GM21390 (cell line): ENCODE measurements around the gene CRYGA.
"Not testable (repeated sequence)": the region's sequence is repeated elsewhere in the genome, so short reads cannot be mapped to it uniquely, and the experiment has no call there.

Experiments used
- ATAC-seq: cut with Tn5 transposase; IDR thresholded peaks from one replicate; pipeline ENCODE4 v1.9.1; 2021; ENCODE audit not compliant: unreplicated experiment

The CRYGA gene

DNA sequence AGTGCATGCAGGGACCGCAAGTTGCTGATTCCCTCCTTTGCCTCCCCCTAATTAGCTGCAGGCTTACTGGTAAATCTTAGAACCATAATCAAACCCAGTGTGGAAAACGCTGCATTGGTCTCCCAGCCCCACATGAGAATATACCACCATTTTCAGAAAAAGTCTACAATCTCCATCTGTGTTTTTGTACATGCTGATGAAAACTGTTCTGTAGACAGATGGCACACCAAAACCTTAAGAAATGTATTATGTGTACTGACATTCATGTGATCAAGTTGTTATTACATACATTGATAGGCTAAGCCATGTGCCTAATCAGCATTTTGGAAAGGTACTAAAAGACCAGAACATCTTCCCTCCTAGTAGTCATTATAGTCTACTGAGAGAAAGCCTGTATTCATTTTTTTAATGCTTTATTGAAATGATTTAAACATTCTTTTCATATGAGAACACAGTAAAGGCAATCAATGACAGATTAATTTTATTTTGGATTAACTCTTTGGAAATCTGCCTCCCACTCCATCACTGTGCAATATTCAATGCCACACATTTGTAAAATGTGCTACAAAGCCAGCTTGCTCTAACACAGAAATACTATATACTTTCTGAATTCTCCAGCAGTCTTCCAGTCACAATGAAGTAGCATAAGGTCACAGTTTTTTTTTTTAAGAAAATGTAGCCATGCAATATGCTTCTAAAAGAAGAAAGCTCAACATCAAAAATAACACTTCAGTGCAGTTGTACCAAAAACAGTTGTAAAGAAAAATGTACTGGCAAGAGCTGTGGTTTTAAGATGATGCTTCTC, 1.8 kb upstream of the CRYGA start:
- no peak for ATAC-seq

DNA sequence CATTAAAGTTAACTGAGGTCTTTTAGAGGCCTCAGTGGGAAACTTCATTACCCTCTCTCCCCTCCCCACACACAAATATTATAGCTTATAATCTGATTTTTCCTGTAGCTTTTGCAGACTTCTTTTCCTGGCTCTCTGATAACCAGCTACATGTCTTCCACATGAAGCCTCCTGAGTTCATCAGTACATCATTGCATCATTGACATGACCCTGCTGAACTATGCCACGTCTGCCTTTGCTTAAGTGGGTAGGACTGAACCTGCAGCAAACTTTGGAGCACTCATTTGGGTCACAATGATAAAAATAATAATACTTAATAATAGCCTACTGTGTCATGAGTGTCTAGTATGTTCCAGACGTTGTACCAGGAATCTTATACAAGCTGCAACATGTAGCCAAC, 7.0 kb downstream of the CRYGA start:
- ATAC-seq, result no peak

DNA sequence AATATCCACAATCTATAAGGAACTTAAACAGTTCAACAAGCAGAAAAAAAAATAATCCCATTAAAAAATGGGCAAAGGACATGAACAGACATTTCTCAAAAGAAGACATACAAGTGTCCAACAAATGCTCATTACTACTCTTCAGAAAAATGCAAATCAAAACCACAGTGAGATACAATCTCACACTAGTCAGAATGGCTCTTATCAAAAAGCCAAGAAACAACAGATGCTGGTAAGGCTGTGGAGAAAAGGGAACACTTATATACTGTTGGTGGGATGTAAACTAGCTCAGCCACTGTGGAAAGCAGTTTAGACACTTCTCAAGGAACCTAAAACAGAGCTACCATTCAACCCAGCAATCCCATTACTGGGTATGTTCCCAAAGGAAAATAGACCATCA, 10.2 kb downstream of the CRYGA start:
- no peak for ATAC-seq

DNA sequence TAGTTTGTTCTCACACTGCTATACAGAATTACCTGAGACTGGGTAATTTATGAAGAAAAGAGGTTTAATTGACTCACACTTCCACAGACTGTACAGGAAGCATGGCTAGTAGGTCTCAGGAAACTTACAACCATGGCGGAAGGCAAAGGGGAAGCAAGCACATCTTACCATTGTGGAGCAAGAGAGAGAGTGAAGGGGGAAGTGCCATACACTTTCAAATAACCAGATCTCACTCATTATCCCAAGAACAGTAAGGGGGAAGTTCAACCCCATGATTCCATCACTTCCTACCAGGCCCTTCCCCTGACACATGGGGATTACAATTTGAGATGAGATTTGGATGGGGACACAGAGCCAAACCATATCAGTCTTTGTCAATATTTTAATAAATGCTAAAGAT, 12.4 kb downstream of the CRYGA start:
- no peak for ATAC-seq

DNA sequence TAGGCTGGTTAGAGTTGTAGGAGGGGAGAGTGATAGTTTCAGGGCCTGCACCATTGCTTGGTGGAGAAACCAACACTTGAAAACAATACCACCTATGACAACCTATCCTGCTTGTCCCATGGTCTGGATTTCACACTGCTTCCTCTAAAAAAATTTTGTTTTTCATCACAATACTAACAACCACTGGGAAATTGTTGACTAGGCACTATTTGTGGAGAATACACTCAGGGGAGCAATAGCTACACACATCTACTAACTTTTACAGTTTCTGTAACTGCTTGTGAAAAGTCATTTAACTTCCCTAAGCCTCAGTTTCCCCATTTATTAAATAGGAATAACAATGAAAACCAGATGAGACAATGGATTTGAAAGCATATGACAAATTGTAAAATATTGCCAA, 13.3 kb downstream of the CRYGA start:
- ATAC-seq, result no peak

DNA sequence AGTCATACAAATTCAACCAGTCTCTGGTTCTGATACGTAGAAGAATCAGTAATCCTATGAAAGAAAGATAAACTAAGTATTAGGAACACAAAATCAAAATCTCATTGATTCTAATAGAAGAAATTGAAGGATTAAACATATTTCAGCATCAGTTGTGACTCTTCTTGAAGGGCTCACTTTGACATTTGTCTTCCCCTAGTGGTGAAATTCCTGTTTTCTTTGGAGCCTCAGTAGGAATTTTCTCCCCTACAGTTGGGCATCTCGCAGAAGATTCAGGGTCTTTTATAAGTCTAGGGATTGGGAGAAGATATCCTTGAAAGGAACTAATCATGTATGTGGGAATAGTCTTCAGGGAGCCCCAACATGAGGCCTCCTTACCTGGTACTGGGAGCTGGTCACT, 14.6 kb downstream of the CRYGA start:
- no peak for ATAC-seq

DNA sequence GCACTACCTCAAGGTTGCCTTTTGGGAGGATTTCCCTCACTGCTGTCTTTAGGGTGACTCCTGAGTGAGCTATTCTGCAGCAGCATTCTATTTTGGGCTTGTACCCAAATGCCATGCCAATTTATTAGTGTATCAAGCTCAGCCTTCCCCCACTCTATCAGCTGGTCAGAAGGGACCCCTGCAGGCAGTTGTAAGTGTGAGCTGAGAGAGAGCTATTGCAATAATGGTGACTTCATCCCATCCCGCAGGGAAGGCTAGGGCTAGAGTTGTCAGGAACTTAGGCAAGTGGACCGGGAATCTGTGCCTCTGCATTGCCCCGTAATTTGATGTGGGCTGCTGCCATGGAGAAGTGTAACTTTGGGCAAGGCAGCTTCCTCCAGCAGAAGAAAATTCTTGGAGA, 15.6 kb downstream of the CRYGA start:
- ATAC-seq, result no peak

DNA sequence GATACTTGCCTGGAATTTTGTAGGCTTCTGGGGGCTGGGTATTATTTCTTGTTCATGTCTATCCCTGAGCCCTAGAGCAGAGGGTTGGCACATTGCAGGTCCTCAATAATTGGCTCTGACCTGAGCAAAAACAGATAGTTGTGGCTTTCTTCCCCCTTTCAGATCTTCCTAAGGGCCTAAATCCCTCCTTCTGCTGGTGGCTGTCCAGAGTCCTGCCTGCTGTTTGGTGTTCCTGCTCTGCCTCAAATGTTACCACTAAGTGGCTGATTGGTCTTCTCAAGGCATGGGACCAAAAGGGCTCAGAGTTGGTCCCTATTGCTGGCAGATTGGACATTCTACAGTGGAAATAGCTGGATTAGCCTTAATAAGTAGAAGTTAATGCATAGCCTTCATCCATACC, 16.4 kb downstream of the CRYGA start:
- no peak for ATAC-seq

DNA sequence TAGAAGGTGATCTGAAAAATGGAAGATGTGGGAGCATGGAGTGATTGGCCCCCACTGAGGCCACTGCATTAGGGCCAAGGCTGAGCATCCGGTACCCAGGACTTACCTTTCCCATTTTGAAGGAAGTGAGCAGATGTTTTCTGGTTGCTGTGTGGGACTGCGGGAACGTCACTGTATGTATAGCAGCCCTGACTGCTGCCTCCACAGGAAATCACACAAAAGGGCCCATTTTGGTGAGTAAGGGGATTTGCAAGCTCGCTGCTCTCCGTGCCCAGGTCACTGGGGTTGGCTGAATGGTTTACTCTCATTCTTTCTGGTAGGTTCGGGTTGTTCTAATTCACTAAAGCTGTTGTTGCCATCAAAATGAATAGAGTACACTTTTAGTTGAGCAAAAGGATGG, 17.4 kb downstream of the CRYGA start, which contains the start of gene CRYGB:
Gene CRYGB, minus strand, starts transcription at position 153 of the 400 bp plus-strand sequence. Its CDS starts 38 bp downstream, at position 115.
- no peak for ATAC-seq

DNA sequence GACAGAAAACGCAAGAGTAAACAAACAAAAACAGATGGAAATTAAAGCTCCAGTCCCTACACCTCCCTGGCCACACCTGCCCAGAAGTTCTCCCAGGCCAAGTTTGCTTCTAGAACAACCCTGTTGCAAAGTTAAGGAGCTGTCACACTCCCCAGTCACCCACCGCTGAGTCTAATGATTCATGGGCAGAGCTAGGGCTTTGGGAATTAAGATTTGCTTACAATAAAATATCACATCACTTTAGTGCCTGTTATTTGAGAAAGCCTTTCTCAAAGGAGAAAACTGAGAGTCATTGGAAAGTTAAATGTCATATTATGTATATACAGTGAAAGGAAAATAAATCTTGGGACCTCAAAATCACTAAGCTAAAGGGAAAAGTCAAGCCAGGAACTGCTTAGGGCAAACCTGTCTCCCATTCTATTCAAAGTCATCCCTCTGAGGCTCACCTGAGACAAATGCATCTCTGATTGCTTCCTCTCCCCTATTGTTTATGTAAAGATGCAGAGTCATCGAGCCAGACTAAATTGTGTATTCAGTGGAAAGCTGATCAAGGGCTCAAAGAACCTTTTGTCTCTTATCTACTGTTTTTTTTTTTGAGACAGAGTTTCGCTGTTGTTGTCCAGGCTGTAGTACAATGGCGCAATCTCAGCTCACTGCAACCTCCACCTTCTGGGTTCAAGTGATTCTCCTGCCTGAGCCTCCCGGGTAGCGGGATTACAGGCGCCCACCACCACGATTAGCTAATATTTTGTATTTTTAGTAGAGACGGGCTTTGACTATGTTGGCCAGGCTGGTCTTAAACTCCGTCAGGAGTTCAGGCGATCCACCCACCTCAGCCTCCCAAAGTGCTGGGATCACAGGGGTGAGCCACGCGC, 20.2 kb downstream of the CRYGA start:
- no peak for ATAC-seq

DNA sequence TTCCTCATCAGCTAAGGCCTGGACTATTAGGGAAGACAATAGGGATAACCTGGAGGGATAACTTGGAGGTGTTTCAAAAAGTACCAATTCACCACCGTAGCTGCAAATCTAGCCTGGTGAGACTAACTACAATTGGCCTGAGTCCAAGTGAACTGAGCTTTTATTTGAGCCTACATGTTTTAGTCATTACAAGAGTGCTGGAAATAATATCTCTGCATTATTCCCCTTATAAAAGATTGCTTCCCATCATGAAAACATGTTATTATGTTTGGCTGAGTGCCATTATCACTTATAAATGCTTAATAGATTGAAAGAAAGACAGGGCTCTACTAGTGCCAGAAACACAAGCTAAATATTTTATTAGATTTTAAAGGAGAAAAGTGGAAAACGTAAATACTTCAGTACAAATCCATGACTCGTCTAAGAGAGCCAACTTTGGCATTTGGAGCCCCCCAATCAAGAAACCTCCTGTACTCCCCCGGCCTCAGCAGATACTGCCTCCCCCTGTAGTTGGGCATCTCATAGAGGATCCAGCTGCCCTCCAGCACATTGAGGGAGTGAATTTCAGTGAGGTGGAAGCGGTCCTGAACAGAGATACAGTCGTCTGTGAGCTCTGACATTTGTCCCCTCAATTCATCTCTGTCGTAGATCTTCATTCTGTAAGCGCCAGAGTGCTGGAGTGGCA, 21.0 kb downstream of the CRYGA start:
- no peak for ATAC-seq

DNA sequence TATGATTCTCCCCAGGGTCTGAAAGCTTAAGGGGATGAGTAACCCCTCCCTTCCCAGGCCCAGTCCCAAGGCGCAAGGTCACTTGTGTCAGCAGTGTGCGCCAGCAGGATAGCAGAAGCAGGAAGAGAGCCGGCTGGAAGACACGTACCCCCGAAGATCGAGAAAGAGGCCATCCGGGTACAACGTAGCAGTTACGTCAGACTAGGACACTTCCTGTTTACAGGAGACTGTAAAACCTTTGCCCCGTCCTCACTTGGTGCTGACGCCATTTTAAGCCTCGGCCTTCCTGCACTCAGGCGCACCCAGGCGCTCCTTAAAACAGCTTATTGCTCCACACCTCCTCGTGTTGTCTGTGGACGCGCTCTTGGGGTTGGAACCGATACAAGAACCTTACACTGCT, 23.9 kb downstream of the CRYGA start:
- ATAC-seq, result no peak

DNA sequence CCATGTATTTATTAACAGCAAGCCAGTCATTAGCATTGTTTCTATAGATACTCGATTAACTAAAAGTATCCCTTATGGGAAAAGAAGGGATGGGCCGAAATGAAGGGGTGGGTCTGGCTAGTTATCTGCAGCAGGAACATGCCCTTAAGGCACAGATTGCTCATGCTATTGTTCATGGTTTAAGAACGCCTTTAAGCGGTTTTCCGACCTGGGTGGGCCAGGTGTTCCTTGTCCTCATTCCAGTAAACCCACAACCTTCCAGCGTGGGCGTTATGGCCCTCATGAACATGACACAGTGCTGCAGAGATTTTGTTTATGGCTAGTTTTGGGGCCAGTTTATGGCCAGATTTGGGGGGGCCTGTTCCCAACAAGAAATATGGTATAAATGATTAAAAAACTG, 25.1 kb downstream of the CRYGA start:
- ATAC-seq, result not testable (repeated sequence)

DNA sequence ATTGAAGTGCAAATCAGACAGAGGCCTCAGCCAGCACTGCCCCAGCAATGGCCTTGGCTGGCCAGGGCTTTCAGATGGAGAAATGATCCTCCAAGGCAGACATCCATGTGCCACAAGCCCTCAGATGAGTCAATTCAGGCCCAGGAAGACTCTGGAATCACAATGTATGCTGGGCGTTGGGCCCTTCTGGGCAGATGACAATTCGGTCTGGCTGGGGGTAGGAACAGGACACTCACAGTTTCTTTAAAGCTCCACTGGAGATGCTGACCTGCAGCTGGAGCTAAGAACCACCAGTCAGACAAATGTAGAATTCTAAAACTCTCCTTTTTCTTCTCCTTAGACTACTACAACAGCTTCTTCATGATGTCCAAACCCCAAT, 26.7 kb downstream of the CRYGA start:
- no peak for ATAC-seq

DNA sequence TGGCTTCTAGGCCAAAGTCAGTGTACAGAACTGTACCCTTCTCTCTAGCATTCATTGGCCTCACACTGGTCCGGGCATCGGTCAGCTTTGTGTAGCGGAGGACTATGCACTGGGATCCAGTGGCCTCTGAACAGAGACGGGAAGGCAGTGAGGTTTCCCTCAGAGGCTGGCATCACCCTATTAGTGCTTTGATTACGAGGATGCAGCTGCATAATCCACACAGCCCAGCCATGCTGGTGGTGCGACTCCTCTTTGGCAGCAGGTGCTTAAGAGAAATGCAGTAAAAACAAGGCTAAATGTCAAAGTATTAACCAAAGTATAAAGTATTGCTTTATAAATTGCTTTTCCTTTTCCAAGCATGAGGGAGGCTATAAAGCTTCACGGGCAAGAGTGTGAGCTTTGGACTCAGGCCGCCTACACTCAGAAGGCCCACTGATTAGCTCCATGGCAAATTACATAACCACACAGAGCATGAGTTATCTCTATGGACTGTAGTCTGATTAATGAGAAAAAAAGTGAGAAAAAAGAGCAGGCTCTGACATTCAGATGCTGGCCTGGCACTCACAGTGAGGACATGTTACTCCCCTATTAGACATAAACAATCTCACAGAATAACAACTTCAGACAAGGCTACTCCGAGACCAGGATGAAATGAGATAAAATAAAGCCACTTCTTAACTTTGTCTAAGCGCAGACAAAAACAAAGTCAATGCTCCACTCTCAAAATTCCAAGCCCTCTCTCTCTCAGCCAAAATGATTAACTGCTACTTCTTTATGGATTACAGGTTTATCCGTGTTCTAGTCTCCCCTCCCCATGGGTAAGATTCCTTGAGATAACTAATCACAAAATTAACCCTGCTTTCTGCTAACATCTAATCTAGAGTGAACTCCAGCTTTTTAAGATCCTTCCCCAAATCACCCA, 27.3 kb downstream of the CRYGA start:
- ATAC-seq, result no peak

DNA sequence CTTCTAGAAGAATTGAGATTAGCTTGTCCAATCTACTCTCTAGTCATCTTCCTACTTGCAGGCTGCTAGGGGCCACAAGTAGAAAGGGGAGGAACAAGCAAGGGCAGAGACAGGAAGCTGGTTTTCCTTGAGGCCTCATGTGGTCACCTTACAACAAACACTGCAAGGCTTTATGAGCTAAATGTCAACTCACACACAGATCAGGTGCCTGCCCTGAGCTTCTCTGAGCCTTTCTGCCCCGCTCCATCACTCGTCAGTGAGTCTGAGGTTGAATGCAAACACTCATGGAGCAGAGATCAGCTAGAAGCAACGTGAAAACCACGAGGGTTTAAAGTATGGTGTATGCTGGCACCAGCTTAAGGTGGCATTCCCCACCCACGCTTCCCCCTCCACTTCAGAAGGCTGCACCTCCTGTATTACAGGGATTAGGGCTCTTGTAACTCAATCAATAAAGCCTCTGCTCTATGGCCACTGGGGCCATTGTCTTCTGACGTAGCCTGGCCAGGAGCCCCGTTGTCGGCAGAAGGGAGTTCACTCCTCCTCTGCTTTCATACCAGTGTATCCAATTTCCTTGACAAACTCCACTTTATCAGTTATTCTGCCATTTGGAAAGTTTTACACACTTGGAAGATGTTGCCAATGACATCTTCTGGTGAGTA, 28.3 kb downstream of the CRYGA start:
- ATAC-seq, result no peak

DNA sequence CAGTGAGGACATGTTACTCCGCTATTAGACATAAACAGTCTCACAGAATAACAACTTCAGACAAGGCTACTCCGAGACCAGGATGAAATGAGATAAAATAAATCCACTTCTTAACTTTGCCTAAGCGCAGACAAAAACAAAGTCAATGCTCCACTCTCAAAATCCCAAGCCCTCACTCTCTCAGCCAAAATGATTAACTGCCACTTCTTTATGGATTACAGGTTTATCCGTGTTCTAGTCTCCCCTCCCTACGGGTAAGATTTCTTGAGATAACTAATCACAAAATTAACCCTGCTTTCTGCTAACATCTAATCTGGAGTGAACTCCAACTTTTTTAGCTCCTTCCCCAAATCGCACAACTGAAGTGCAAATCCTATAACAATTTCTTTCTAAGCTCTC, 32.7 kb downstream of the CRYGA start:
- no peak for ATAC-seq

DNA sequence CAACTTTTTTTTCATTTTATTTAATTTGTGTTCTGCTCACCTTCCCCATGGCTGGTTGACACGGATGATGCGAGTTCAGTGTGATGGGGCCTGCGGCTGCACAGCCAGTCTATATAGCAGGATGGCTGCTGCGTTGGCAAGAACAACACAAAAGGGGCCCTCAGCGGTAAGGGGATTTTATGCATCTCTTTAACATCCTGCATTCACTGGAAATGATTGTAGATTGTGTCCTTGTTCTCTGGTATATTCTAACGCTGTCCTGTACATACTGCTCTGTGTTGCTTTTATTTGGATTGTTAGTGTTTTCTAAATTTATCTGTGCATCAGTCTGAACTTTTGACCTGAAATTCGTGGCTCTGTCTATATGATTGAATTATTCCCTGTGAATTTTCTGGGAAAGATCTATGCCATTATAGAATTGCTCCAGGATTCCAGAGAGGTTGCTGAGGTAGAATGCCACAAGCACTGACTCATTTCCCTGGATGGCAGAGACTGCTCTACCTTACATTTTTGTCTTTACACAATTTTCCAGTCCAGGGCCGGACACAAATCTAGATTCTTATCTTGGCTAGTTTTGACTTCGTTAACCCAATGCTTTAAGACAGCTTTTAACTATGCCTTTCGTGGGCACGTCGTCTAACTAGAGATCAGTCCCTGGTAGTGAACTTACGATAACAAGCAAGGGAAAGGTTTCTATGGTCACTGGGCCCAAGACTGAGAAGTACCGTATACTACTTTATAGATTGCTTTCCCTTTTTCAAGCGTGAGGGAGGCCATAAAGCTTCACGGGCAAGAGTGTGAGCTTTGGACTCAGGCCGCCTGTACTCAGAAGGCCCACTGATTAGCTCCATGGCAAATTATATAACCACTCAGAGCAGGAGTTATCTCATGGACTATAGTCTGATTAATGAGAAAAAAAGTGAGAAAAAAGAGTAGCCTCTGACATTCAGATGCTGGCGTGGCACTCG, 33.4 kb downstream of the CRYGA start, which contains the start of gene CRYGC:
Gene CRYGC, minus strand, starts transcription at position 85 of the 968 bp plus-strand sequence. Its CDS starts 36 bp downstream, at position 49.
- ATAC-seq, result no peak

DNA sequence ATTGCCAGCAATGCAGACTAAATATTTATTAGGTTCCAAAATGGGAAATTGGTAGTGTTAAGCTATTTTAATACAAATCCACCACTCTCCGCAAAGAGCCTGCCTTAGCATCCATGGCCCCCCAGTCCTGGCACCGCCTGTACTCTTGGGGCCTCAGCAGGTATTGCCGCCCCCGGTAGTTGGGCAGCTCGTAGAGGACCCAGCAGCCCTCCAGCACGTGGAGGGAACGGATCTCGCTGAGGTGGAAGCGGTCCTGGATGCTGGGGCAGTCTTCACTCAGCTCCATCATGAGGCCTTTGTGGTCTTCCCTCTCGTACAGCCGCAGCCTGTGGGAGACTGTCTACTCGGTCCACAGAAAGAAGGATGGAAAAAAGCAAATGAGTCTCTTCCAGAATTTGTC, 35.3 kb downstream of the CRYGA start:
- ATAC-seq, result no peak
